NT2/D1 (cell line): ENCODE data around the gene SCP2.
"Not testable (repeated sequence)": the region's sequence is repeated elsewhere in the genome, so short reads cannot be mapped to it uniquely, and the experiment has no call there.

Experiments used
- DNase-seq: peaks from one replicate; pipeline ENCODE4 v3.0.0-alpha.2; 2011; ENCODE audit warnings: low read depth, low spot score
- H3K27me3 ChIP-seq: 2 replicates; pipeline ENCODE4 v1.6.0; 2011; ENCODE audit warnings: mild to moderate bottlenecking; ENCODE audit not compliant: insufficient read length, insufficient read depth
- H3K36me3 ChIP-seq: 2 replicates; pipeline ENCODE4 v1.6.1; 2011; ENCODE audit warnings: mild to moderate bottlenecking, low read length, mixed read lengths; ENCODE audit not compliant: insufficient read depth, insufficient read length
- H3K4me1 ChIP-seq: 2 replicates; pipeline ENCODE4 v1.5.1; 2011; ENCODE audit not compliant: insufficient read depth, insufficient read length
- H3K4me3 ChIP-seq: 2 replicates; pipeline ENCODE4 v1.5.1; 2011; ENCODE audit warnings: low read depth; ENCODE audit not compliant: insufficient read length
- H3K9ac ChIP-seq: 2 replicates; pipeline ENCODE4 v1.6.0; 2011; ENCODE audit warnings: low read depth; ENCODE audit not compliant: insufficient read length
- H3K9me3 ChIP-seq: 2 replicates; pipeline ENCODE4 v1.5.1; 2011; ENCODE audit warnings: mild to moderate bottlenecking, low read length; ENCODE audit not compliant: insufficient read depth
- SUZ12 ChIP-seq: IDR thresholded peaks from 2 replicates; pipeline ENCODE4 v1.6.1; 2011; ENCODE audit not compliant: insufficient read length, insufficient read depth; ENCODE audit errors: extremely low read depth
- YY1 ChIP-seq: IDR thresholded peaks from 2 replicates; pipeline ENCODE4 v1.6.1; 2011; ENCODE audit not compliant: insufficient read length, insufficient read depth
- ZNF274 ChIP-seq: IDR thresholded peaks from 2 replicates; pipeline ENCODE4 v1.6.1; 2011; ENCODE audit warnings: mild to moderate bottlenecking, low read depth, low read length

Gene SCP2

DNA sequence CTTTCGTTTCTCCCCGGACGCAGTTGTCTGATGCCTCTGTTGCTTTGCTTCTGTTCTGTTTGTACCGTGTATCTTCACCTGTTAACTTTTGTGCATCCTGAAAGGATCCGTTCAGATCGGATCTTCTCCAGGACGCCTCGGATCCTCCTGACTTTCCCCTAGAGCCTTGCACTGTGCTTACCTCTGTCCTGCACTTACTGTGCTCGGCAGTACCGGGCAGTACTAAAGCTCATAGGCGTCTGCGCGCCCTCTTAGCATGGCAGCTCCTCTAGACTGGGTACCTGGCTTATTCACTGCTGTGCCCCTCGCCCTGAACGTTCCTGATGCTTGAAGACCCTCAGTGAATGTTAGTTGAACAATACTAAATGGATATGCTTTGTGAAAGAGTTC lies 934 bp downstream of the SCP2 start:
- Histone ChIP-seq H3K4me3 (peak overlapping the region; percentile 54), H3K9ac (peak overlapping the region; percentile 61), H3K4me1 (no peaks in the 10 kb centered on the region), H3K36me3 (no peaks in the 10 kb centered on the region), H3K9me3 (no peaks in the 10 kb centered on the region), H3K27me3 (peaks cover 44% of the 10 kb centered on the region)
- DNase-seq: no peak
- no peak for TF ChIP-seq ZNF274
- TF ChIP-seq YY1: no peak
- TF ChIP-seq SUZ12: no peak

DNA sequence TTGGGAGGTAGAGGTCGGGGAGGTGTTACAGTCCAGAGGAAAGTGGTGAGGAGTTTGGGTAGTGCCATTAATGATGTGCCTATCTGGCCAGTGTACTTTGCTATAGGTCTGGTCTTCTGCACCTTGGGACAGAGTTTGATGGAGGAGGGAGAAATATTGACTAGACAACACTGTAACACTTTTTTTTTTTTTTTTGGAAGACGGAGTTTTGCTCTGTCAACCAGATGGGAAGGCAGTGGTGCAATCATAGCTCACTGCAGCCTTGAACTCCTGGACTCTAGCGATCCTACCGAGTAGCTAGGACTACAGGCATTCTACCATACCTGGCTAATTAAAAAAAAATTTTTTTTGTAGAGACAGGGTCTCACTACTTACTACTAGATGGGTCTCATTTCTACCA lies 1.9 kb downstream of the SCP2 start:
- no peak for DNase-seq
- TF ChIP-seq SUZ12 (no peak), ZNF274 (no peak), YY1 (no peak)
- no peak overlapping the region for H3K4me3 ChIP-seq
- no peaks in the 10 kb centered on the region for H3K9me3 ChIP-seq
- H3K36me3 ChIP-seq: no peaks in the 10 kb centered on the region
- no peak overlapping the region for H3K9ac ChIP-seq
- peaks cover 44% of the 10 kb centered on the region for H3K27me3 ChIP-seq
- no peaks in the 10 kb centered on the region for H3K4me1 ChIP-seq

DNA sequence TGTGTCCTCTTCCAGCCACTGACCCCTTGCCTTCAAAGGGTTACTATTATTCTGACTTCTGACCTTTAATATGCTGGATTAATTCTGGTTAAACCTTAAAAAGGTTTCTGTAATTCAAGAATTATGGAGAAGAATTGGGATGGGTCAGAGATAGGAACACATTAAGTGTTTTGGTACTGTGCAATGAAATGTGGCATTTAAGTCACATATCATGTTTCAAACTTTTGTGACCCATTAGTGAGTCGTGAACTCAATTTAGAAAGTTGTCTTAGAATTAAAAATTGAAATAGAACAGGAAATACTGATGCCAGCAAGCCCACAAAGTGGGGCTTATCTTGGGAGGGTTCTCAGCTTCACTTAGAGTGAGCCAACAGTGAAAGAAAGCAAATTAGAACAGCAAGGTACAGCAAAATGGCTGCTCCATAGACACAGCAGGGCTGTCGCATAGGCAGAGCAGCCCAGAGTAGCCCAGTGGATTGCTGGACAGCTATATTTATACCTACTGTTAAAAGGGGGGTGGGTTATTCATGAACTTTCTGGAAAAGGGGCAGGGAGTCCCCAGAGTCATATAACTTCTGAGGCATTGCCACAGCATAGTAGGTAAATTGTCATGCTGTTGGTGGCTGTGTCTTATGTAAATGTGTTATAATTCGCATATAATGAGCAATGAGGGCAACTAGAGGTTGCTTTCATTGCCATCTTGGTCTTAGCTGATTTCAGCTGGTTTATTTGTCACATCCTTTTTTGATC lies 10.5 kb downstream of the SCP2 start:
- no peaks in the 10 kb centered on the region for H3K9me3 ChIP-seq
- no peaks in the 10 kb centered on the region for H3K4me1 ChIP-seq
- DNase-seq: no peak
- H3K36me3 ChIP-seq: no peaks in the 10 kb centered on the region
- no peak overlapping the region for H3K9ac ChIP-seq
- H3K27me3 ChIP-seq: no peaks in the 10 kb centered on the region
- no peak overlapping the region for H3K4me3 ChIP-seq
- TF ChIP-seq YY1 (no peak), ZNF274 (no peak), SUZ12 (no peak)

DNA sequence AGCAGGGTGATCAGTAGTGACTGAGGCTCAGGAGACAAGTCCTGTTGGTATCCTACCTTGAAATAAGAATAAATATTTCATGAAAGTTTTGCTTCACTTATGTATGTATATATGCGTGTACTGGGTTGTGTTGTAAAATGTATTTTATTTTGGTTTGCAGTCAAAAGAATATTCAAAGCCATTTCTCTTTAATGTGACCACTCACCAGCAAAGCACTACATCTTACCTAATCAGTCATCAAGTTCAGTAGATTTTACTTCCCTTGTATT lies 11.0 kb downstream of the SCP2 start:
- no peak overlapping the region for H3K4me3 ChIP-seq
- DNase-seq: no peak
- no peaks in the 10 kb centered on the region for H3K9me3 ChIP-seq
- no peak overlapping the region for H3K9ac ChIP-seq
- H3K4me1 ChIP-seq: no peaks in the 10 kb centered on the region
- no peak for TF ChIP-seq SUZ12
- TF ChIP-seq YY1: no peak
- no peak for TF ChIP-seq ZNF274
- H3K27me3 ChIP-seq: no peaks in the 10 kb centered on the region
- no peaks in the 10 kb centered on the region for H3K36me3 ChIP-seq

DNA sequence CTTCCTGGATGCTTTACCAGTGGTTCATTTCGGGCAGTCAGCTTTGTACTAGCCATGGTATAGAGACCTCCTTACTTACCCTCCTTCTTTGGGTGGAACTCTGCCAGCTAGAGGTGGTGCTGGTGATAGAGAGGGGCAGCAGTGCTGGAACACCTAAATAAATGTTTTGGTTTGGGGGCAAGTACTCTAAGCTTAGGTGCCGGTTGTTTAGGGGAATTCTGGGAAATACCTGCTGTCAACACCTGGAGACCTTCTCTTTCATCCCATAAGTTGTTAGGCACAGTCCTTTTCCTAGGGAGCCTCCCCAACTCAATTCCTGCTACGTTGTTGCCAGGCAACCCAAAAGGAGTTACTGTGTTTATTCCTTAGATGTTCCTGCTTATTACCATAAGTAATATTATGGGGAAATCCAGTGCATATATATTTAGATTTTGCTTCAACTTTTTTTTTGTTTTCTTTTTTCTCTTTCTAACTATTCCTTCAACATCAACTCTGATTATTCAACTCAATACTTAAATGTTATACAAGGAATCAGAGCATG lies 16.9 kb downstream of the SCP2 start:
- Histone ChIP-seq H3K9me3 (peaks cover 4% of the 10 kb centered on the region; the same call in 1 of the 2 replicates), H3K4me3 (no peak overlapping the region), H3K4me1 (no peaks in the 10 kb centered on the region), H3K9ac (no peak overlapping the region), H3K36me3 (no peaks in the 10 kb centered on the region), H3K27me3 (no peaks in the 10 kb centered on the region)
- TF ChIP-seq YY1 (no peak), SUZ12 (no peak), ZNF274 (no peak)
- no peak for DNase-seq

DNA sequence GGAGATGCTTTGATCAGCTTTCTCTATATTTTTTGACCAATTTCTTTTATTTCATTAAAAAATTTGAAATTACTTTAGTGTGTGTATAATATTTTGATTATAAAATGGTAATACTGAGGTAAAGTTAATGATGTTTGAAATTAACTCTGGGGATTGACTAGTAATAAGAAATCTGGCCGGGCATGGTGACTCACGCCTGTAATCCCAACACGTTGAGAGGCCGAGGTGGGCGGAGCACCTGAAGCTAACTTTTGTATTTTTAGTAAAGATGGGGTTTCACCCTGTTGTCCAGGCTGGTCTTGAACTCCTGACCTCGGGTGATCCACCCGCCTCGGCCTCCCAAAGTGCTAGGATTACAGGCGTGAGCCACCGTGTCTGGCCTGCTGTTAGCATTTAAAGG lies 17.5 kb downstream of the SCP2 start:
- Histone ChIP-seq H3K4me1 (no peaks in the 10 kb centered on the region), H3K9me3 (peaks cover 8% of the 10 kb centered on the region), H3K36me3 (no peaks in the 10 kb centered on the region), H3K4me3 (no peak overlapping the region), H3K9ac (no peak overlapping the region), H3K27me3 (no peaks in the 10 kb centered on the region)
- TF ChIP-seq ZNF274 (no peak), SUZ12 (no peak), YY1 (no peak)
- DNase-seq: no peak

- Histone ChIP-seq H3K4me1 (no peaks in the 10 kb centered on the region), H3K9me3 (peaks cover 8% of the 10 kb centered on the region), H3K27me3 (no peaks in the 10 kb centered on the region), H3K36me3 (no peaks in the 10 kb centered on the region), H3K4me3 (no peak overlapping the region), H3K9ac (no peak overlapping the region)
- no peak for TF ChIP-seq YY1
- TF ChIP-seq SUZ12: no peak
- TF ChIP-seq ZNF274: no peak
- no peak for DNase-seq
Measured at GRCh38 chr1:52947490-52947889, 20.4 kb downstream of the SCP2 start.

DNA sequence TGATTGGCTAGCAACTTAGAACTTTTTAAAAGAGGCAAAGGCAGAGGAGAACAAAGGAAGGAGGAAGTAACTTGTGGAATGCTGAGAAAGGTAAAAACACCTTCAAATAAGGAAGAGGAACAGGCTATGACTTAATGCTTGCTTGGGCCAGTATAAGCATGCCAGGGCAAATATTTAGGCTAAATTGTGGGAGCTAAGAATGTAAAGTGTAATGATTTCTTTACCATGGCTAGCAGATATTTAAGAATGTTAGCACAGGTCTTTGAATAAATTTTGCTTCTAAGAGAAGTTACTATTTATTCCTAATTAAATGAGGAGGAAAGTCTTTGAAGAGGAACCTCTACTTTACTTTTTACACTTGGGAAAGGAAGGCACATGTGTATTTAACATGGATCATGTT lies 22.5 kb downstream of the SCP2 start:
- not testable (repeated sequence) for H3K9ac ChIP-seq, H3K27me3 ChIP-seq, DNase-seq, H3K9me3 ChIP-seq, H3K4me3 ChIP-seq, H3K4me1 ChIP-seq, H3K36me3 ChIP-seq
